Iris pigment epithelial cell (primary cell): Measurements from ENCODE around the gene FES.
A peak's percentile ranks its signal among the peaks of the same experiment; 100 is the strongest.
"Not testable (repeated sequence)": the region's sequence is repeated elsewhere in the genome, so short reads cannot be mapped to it uniquely, and the experiment has no call there.

Experiments used
- DNase-seq: peaks from one replicate; pipeline ENCODE4 v3.0.0-alpha.2; 2011; ENCODE audit warnings: low read depth

FES gene

DNA sequence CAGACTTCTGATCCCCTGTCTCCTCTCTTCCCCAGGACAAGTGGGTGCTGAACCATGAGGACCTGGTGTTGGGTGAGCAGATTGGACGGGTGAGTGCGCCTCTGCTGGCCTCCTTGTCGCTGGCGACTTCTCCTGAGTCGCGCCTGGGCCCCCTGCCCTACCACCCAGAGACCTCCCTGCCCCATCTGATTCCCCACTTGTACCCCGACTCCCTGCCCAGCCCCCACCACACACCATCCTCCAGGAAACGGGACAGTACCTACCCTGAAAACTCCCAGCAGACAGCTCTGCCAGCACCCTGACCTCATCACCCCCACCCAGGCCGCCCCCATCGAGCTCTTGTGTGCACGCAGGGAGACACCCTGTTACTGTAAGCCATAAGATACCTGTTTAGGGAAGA lies 7.7 kb downstream of the FES start:
- DNase-seq, result no peak

DNA sequence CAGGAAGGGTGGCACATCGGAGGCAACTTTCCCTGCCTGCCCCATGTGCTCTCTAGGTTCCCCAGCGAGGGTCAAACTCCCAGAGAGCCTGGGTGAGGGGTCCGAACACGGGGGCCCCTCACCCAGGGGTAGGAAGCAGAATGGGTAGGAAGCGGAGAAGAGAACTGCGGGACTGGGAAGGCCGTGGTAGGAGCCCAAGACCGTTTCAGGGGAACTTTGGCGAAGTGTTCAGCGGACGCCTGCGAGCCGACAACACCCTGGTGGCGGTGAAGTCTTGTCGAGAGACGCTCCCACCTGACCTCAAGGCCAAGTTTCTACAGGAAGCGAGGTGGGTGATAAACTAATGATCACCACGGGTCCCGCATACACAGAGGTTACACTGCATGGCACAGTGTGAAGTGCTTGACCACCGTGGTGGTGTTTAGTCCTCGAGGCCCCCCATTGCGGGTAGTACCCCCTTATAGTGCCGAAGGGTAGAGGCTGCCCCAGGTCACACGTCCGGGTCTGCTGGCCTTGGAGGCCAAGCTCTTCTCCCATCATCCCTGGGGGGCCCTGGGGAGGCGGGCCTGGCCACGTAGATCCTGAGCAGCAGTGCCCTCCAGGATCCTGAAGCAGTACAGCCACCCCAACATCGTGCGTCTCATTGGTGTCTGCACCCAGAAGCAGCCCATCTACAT lies 8.3 kb downstream of the FES start:
- no peak for DNase-seq

DNA sequence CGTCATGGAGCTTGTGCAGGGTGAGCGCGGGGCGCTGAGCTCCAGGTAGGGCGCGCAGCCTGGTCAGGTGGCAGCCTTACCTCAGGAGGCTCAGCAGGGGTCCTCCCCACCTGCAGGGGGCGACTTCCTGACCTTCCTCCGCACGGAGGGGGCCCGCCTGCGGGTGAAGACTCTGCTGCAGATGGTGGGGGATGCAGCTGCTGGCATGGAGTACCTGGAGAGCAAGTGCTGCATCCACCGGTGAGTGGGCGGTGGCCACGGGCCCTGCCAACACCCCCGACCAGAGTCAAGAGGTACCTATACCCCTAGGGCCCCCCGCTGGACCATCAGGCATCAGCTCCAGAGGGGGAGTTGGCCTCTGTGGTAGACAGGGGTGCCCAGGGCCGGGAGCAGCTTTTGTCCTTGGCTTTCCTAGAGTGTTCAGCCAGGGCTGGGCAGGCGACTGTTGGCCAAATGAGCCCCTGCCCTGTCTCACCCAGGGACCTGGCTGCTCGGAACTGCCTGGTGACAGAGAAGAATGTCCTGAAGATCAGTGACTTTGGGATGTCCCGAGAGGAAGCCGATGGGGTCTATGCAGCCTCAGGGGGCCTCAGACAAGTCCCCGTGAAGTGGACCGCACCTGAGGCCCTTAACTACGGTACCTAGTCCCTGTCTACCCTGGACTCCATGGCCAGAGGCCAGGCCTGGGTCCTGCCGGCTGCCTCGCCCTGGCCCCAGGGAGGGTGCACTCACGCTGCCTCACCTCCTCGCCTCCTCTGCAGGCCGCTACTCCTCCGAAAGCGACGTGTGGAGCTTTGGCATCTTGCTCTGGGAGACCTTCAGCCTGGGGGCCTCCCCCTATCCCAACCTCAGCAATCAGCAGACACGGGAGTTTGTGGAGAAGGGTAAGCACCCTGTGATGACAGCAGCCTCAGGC lies 9.1 kb downstream of the FES start:
- no peak for DNase-seq

DNA sequence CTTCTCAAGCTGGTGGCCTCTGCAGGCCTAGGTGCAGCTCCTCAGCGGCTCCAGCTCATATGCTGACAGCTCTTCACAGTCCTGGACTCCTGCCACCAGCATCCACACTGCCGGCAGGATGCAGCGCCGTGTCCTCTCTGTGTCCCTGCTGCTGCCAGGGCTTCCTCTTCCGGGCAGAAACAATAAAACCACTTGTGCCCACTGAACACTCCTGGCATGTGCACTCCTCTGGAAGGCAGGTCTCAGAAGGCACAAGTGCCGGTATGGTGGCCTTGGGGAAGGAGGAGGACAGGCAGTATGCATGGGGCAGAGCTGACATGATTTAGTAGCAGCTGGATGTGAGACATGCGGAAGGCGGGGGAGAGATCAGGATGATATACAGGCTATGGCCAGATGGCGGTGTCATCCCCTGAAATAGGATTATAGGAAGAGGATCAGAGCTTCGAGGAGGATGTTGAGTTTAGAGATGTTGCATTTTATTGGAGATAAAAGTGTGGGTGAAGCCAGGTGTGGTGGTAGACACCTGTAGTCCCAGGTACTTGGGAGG lies 11.3 kb downstream of the FES start:
- DNase-seq, result peak; percentile 6

DNA sequence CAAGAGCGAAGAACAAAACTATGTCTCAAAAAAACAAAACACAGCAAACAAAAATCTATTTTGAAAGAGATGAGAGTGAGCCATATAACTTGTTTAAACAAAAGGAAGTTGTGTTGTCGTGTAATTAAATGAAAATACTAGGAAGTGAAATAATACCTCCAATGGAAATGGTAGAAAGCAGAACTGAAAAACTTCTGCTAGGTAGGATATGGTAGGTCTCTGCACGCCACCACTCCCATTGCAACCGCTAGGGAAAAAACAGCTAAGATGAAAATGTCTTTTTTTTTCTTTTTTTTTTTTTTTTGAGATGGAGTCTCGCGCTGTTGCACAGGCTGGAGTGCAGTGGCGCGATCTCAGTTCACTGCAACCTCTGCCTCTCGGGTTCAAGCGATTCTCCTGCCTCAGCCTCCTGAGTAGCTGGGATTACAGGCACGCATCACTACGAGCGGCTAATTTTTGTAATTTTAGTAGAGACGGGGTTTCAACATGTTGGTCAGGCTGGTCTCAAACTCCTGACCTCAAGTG lies 12.9 kb downstream of the FES start:
- not testable (repeated sequence) for DNase-seq

DNA sequence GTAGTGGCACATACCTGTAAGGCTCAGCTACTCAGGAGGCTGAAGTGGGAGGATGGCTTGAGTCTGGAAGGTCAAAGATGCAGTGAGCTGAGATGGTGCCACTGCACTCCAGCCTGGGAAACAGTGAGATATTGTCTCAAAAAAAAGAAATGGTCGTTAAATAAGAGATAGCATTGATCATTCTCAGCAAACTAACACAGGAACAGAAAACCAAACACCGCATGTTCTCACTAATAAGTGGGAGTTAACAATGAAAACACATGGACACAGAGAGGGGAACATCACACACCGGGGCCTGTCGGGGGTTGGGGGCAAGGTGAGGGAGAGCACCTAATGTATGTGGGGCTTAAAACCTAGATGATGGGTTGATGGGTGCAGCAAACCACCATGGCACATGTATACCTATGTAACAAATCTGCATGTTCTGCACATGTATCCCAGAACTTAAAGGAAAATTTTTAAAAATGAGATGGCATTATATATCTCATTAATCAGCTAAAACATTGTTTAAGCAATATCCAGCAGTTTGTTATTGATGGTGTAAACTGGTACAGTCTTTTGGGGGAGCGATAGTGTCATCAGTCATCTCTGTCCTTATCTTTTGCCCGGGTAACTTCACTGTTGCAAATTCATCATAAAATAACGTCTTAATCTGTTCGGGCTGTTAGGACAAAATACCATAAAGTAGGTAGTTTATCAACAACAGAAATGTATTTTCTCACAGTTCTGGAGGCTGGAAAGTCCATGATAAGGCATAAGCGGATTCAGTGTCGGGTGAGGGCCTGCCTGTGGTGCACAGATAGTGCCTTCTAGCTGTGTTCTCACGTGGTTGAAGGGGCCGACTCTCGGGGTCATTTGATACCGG lies 17.1 kb downstream of the FES start:
- no peak for DNase-seq

DNA sequence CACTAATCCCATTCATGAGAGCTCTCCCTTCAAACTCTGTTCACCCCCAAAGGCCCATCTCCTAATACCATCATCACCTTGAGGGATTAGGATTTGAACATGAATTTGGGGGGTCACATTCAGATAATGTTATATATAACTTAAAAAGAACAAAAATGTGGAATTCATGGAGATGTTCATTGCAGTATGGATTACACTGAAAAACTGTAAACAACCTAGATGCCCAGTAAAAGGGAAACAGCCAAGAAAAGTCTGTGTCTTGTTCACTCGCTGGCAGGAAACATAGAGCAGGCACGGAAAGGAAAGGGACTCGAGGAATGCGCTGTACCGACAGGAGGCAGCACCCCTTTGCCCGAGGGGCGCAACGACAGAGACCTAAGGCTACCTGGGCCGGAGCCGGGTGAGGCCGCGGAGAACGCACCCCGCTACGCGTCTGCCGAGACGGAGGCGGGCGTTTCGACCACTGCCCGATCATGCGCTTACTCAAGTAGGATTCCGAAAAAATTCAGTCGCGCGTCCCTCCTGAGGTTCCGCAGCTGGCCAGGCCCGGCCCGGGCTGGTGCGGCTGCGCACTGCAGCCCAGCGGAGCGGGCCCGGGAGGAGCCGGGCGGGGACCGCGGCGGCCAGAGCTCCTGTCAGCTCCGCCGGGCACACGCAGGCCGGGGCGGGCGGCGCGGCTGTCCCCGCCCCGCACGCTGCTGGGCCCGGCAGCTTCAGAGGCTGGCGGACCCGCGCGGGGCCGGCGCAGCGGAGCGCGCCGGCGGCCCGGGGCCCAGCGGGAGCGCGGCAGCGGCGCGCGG lies 17.9 kb downstream of the FES start:
- peak; percentile 76 for DNase-seq

DNA sequence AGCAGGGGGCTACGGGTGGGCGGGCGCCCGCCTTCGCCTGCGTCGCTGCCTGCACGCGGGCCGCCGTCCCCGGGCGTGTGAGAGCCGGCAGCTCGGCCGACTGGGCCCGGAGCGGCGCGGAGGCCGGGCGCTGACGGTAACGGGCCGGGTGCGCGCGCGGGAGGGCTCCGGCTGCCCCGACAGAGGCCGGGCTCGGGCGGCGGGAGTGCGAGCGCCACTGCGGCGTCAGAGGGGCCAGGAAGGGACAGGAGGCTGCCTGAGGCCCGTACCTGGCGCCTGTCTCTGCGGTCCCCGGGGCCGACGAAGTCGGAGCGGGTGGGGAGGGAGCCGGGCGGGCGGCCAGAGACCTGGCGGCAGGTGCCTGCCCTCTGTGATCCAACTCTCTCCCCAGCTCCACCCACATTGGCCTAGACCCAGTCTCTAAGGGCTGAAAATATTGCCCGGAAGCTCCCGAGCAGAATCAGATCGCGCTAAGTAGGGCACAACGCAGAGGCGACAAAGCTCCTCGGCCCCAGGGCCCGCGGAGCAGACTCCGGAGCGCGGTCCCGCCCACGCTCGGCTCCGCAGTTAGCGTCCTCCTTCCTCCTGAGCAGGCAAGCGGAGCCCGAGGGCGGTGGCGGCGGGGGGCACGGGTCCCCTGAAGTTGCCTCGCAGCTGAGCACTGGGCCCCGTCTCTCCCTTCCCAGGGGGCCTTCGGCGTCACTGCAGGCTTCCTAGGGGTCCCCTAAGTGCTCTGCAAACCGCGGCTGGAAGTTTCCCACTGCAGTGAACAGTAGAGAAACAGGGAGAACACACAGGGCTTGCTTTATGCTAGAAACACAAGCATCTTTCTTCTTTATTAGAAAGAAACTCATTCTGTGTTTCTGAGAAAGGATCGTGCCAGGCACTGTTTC lies 18.8 kb downstream of the FES start, which contains the start of gene MAN2A2:
MAN2A2 (plus strand) TSS at position 463 of the 893 bp plus-strand sequence. CDS start 906 bp downstream, outside the sequence.
- no peak for DNase-seq

DNA sequence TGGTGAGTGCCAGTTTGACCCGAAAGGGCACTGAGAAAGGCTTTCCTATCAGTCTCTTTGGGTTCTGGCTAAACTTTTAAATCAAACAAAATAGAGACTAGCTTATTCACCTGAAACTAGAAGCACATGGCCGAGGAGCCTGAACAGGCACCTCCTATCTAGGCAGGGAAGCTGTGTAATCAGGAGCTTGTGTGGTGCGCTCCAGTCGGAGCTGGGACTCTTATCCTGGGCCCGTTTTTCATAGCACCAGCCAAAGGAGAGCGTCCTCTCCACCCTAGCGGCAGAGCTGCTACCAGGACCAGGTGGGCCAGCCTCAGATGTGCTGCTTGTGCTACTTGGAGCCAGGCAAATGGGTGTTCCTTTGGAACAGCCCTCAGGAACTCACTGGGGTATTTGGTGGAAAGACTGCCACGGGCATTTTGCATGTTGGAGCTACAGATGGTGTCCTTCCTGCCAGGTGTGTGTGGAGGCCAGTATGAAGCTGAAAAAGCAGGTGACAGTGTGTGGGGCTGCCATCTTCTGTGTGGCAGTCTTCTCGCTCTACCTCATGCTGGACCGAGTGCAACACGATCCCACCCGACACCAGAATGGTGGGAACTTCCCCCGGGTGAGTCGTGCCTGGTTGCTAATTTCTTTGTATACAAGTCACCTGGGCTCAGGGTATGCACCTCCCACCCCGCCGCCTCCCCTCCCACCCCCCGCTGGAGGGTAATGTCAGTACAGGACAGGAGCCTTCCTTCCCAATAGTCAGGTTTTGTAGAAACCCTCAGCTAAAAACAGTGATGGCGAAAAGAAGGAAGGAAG lies 19.6 kb downstream of the FES start:
- no peak for DNase-seq

DNA sequence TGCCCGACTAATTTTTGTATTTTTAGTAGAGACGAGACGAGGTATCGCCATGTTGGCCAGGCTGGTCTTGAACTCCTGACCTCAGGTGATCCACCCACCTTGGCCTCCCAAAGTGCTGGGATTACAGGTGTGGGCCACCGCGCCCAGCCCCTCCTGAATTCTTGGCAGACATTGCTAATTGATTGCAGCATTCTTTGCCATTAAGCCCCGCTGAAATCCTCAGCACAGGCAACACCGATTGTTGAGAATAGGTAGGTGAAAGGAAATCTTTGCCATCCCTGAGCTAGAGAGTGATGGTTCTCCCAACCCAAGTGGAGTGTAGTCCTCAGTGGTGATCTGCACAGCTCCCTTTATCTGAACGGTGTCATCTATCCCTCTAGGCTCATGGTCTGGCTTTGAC lies 20.4 kb downstream of the FES start:
- DNase-seq, result no peak

DNA sequence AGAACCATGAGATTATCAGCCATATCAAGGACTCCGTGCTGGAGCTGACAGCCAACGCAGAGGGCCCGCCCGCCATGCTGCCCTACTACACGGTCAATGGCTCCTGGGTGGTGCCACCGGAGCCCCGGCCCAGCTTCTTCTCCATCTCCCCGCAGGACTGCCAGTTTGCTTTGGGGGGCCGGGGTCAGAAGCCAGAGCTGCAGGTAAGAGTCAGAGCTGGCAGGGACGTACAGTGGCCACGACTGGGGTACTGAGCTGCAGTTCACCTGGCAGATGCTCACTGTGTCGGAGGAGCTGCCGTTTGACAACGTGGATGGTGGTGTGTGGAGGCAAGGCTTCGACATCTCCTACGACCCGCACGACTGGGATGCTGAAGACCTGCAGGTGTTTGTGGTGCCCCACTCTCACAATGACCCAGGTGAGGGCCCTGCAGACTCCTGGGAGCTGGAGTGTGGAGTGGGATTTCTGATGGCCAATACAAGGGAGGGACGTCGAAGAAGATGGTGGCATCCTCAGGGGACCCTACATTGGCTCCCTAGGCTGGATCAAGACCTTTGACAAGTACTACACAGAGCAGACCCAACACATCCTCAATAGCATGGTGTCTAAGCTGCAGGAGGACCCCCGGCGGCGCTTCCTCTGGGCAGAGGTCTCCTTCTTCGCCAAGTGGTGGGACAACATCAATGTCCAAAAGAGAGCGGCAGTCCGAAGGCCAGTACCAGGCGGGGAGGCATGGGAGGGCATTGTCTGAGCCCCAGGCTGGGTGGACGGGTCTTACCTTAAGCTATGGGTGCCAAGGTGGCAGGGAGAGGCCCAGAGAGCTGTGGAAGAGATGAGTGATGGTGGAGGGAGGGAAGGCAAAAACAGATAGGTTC lies 21.2 kb downstream of the FES start:
- DNase-seq, result no peak

DNA sequence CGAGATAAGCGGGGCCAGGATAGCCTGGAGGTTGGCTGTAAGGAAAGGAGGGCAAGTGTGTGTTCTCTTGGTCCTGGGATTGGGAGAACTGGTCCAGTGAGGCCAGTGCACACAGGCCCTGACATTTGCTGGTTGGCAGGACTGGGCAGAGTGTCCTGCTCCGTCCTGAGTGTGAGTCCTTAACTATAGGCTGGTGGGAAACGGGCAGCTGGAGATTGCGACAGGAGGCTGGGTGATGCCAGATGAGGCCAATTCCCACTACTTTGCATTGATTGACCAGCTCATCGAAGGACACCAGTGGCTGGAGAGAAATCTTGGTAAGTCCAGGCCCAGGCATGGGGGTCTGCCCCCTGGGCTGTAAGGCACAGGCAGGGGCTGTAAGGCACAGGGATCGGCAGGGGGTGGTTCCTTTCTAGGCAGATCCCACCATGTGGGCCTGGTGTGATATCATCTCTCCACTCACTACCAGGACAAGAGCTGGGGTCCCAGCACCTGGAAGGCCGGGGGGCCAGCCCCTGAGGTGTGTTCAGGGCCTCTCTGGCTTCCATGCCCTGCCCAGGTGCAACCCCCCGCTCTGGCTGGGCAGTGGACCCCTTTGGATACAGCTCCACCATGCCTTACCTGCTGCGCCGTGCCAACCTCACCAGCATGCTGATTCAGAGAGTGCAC lies 22.0 kb downstream of the FES start:
- no peak for DNase-seq

DNA sequence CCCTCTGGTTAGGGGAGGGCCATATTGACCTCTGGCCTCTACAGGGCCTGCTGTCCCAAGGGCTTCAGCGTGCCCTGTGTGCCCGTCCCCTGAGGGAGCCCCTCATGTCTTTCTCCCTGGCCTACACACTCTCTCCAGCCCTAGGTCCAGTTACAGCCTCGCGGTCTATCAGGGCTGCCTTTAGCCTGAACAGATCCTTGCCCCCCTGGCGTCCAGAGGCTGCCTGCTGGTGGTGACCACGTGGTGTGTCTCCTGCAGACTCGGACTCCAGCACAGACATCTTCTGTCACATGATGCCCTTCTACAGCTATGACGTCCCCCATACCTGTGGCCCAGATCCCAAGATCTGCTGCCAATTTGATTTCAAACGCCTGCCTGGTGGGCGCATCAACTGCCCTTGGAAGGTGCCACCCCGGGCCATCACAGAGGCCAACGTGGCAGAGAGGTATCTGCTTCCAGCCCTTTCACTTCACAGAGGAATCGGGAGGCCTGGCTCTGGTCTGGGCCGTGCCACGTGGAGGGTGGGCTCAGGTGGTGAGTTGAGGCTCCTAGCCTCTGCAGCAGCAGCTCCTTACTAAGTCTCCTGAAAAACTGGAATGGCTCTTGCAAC lies 22.9 kb downstream of the FES start:
- DNase-seq, result no peak

DNA sequence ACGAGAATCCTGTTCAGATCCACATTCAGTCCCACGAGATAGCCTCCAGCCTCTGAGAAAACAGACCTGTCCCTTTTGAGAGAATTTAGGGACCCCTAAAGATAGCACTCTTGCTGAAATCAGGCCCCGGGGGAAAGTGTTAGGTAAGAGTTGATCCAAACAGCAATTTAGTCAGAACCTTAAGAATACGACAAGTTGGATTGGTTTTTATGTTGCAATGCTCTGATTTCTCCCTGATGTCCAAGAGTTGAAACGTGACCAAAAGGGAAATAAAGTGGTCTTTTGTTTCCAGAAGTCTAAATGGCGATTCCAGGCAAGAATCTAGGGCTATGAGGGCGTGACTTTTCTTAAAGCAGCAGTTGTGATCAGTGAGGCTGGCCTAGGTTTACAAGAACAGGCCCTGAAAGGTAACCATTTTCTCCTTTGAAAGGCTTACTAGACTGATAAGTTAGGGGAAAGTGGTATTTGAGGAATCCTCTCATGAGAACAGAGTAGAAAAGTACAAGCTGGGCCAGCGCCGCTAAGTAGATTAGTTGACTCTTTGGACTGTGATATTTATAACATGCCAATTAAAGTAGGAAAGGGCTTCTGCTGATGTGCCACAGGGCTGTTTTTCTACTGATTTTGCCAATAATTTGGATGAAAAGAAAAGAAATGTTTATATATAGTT lies 23.7 kb downstream of the FES start:
- no peak for DNase-seq

DNA sequence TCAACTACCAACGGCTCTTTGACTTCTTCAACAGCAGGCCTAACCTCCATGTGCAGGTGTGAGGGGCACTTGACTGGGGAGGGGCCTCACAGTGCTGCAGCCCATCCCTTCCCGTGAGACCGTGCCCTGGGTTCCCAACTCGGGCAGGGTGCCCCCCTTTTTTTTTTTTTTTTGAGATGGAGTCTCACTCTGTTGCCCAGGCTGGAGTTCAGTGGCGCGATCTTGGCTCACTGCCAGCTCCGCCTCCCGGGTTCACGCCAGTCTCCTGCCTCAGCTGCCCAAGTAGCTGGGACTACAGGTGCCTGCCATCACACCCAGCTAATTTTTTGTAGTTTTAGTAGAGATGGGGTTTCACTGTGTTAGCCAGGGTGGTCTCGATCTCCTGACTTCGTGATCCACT lies 25.1 kb downstream of the FES start:
- not testable (repeated sequence) for DNase-seq

DNA sequence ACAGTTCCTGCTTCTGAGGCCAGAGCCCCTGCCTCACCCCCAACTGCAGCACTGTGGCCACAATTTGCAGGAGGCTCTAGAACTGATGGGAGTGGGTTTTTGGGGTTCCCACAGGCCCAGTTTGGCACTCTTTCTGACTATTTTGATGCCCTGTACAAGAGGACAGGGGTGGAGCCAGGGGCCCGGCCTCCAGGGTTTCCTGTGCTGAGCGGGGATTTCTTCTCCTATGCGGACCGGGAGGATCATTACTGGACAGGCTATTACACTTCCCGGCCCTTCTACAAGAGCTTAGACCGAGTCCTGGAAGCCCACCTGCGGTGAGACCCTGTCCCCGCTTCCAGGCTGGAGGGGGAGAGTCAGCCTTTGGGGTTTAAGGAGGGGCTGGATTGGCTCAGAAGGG lies 25.7 kb downstream of the FES start:
- no peak for DNase-seq
